Mesendoderm (in vitro differentiated cells): ENCODE data around the gene KCNG3. TPM values are rescaled to one million over a fixed set of nuclear protein-coding genes. Genes with fewer than 3 reads are reported as not detected.

ENCODE experiments used
- DNase-seq: peaks from one replicate; pipeline ENCODE4 v3.0.0; 2013
- H2AK5ac ChIP-seq: 2 replicates; pipeline ENCODE4 v1.6.1; 2013; ENCODE audit warnings: low read length, inconsistent platforms
- H2BK120ac ChIP-seq: 2 replicates; pipeline ENCODE4 v1.6.1; 2013; ENCODE audit warnings: low read depth, mild to moderate bottlenecking, low read length, moderate library complexity, mixed read lengths
- H2BK15ac ChIP-seq: replicated peaks from 2 replicates; pipeline ENCODE4 v1.6.1; 2013; ENCODE audit warnings: low read depth, mild to moderate bottlenecking, moderate library complexity
- H2BK5ac ChIP-seq: 2 replicates; pipeline ENCODE4 v1.6.1; 2013; ENCODE audit warnings: low read length, inconsistent platforms
- H3K18ac ChIP-seq: 2 replicates; pipeline ENCODE4 v1.6.1; 2013; ENCODE audit warnings: mild to moderate bottlenecking, low read length, mixed read lengths
- H3K23ac ChIP-seq: one replicate; pipeline ENCODE4 v1.6.1; 2013; ENCODE audit warnings: low read length
- H3K27ac ChIP-seq: 2 replicates; pipeline ENCODE4 v1.5.1; 2013; ENCODE audit warnings: low read depth, mild to moderate bottlenecking, inconsistent platforms, low read length, moderate library complexity
- H3K27me3 ChIP-seq: 2 replicates; pipeline ENCODE4 v1.6.1; 2013; ENCODE audit warnings: low read length, control low read depth, mild to moderate bottlenecking, inconsistent platforms; ENCODE audit not compliant: insufficient read depth, poor library complexity
- H3K36me3 ChIP-seq: 2 replicates; pipeline ENCODE4 v1.6.1; 2013; ENCODE audit warnings: low read length, inconsistent platforms; ENCODE audit not compliant: control insufficient read depth, insufficient read depth
- H3K4ac ChIP-seq: one replicate; pipeline ENCODE4 v1.6.1; 2013; ENCODE audit warnings: low read depth, mild to moderate bottlenecking, low read length, moderate library complexity
- H3K4me1 ChIP-seq: 2 replicates; pipeline ENCODE4 v1.6.1; 2013; ENCODE audit warnings: low read depth, low read length, inconsistent platforms; ENCODE audit not compliant: control insufficient read depth
- H3K4me2 ChIP-seq: 2 replicates; pipeline ENCODE4 v1.6.1; 2013; ENCODE audit warnings: low read length
- H3K4me3 ChIP-seq: 2 replicates; pipeline ENCODE4 v1.5.1; 2013; ENCODE audit warnings: mild to moderate bottlenecking, low read length
- H3K56ac ChIP-seq: one replicate; pipeline ENCODE4 v1.6.1; 2013; ENCODE audit warnings: low read length
- H3K79me1 ChIP-seq: 2 replicates; pipeline ENCODE4 v1.6.1; 2013; ENCODE audit warnings: low read length, inconsistent platforms
- H3K79me2 ChIP-seq: 2 replicates; pipeline ENCODE4 v1.6.1; 2013; ENCODE audit warnings: mild to moderate bottlenecking, low read length; ENCODE audit not compliant: control insufficient read depth, insufficient read depth
- H3K9ac ChIP-seq: 2 replicates; pipeline ENCODE4 v1.6.1; 2013; ENCODE audit warnings: low read length, inconsistent platforms
- H4K5ac ChIP-seq: one replicate; pipeline ENCODE4 v1.6.1; 2013; ENCODE audit warnings: low read length
- H4K8ac ChIP-seq: one replicate; pipeline ENCODE4 v1.6.1; 2013; ENCODE audit warnings: low read depth, mild to moderate bottlenecking, control low read depth, low read length, moderate library complexity
- WGBS: extraction: QIAGEN DNeasy Blood & Tissue Kit; methylation state at CpG from one replicate; pipeline ENCODE4 v1.1.7; 2013; ENCODE audit warnings: low lambda C conversion rate, missing lambda C conversion rate; ENCODE audit not compliant: insufficient coverage; ENCODE audit errors: extremely low coverage; 5-methylcytosine and 5-hydroxymethylcytosine counted together
- polyA plus RNA-seq, 2 experiments: library from polyadenylated mRNA; stranded (reverse); fragments of 200-250 nt; gene quantifications; one replicate each; pipeline ENCODE4 v1.2.3, GENCODE V29; 2013

KCNG3 gene, protein sequence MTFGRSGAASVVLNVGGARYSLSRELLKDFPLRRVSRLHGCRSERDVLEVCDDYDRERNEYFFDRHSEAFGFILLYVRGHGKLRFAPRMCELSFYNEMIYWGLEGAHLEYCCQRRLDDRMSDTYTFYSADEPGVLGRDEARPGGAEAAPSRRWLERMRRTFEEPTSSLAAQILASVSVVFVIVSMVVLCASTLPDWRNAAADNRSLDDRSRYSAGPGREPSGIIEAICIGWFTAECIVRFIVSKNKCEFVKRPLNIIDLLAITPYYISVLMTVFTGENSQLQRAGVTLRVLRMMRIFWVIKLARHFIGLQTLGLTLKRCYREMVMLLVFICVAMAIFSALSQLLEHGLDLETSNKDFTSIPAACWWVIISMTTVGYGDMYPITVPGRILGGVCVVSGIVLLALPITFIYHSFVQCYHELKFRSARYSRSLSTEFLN
- 1.00 TPM for polyA plus RNA-seq (2013, experiment 1 of 2)
- polyA plus RNA-seq (2013, experiment 2 of 2) = 1.1 TPM

DNA sequence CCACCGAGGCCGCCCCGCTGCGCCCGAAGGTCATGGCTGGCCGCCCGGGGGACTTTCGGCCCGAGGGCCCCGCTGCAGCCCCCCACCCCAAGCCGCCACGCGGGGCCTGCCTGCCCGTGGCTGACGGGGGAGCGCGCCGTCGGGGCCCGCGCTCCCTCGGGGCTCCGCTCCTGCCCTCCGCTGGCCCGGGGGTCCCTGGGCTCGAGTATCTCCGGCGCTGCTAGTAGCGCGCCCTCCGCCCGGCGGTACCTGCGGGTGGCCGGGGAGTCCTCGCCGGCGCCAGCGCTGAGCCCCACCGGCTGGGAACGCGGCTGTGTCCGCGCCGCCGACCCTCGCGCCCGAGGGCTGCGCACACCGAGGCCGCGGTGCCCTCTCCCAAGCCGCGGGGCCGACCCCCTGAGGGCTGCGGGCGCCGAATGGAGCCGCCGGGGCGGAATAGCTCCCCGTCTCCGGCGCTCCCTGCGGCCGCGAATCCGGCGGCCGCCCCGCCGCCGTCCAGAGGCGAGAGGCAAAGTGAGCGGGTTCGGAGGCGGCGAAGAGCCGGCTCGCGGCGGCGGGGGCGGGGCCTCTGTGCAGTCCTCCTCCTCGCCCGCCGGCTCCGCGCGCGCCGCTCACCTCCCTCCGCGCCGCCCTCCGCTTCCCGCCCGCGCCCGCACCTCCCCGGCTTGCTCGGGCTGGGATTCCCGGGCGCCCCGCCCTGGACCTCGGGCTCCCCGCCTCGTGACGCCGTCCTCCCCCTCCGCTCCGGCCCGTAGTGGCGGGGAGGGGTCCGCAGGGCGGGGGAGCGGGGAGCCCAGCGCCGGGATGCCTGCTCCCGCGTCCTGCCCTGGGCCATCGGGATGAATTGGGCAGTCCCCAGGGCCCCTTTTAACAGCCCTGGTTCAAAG lies at the start of gene KCNG3:
Gene KCNG3, minus strand, starts transcription at position 515 of the 887 bp plus-strand sequence. Its CDS starts 481 bp downstream, at position 34.
- no peaks in the 10 kb centered on the region for H3K27me3 ChIP-seq

DNA sequence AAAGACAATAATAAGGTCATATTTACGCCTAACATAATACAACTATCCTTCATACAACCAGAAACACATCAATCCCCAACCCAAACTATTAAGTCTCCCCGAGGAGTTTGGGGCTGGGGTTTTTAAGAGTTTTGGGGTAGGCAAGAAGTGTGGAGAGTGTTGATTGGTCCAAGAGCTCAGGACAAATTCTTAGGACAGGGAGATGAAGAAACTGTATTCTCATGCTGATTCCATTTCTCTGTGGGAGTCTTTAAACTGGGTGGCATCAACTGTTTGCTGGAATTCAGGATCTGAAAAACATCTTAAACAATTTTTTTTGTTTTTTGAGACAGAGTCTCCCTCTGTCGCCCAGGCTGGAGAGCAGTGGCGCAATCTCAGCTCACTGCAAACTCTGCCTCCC lies 49.1 kb upstream of the KCNG3 start:
- Histone ChIP-seq H2AK5ac (no peak overlapping the region), H2BK120ac (no peak overlapping the region), H3K23ac (no peak overlapping the region), H2BK5ac (no peak overlapping the region), H3K79me1 (no peaks in the 10 kb centered on the region), H3K56ac (no peak overlapping the region), H4K8ac (no peak overlapping the region), H2BK15ac (no peak overlapping the region), H3K27ac (no peak overlapping the region), H3K4me2 (no peak overlapping the region), H4K5ac (no peak overlapping the region), H3K79me2 (no peaks in the 10 kb centered on the region), H3K4ac (no peak overlapping the region), H3K27me3 (no peaks in the 10 kb centered on the region), H3K9ac (no peak overlapping the region), H3K36me3 (no peaks in the 10 kb centered on the region), H3K18ac (no peak overlapping the region), H3K4me3 (no peak overlapping the region), H3K4me1 (peaks cover 13% of the 10 kb centered on the region)
- no peak for DNase-seq
- WGBS = 94% methylated on average over 2 of the region's 4 CpGs

More for the DNA sequence above, at the start of gene KCNG3:
- Histone ChIP-seq H3K18ac (peak within 1 kb of the TSS; percentile 81), H3K36me3 (no peaks in the 10 kb centered on the region), H3K4me3 (peak within 1 kb of the TSS; percentile 41), H3K79me1 (no peaks in the 10 kb centered on the region), H2AK5ac (no peak within 1 kb of the TSS), H3K79me2 (peaks cover 29% of the 10 kb centered on the region), H4K8ac (no peak within 1 kb of the TSS), H2BK5ac (no peak within 1 kb of the TSS), H2BK120ac (no peak within 1 kb of the TSS), H3K9ac (peak within 1 kb of the TSS; percentile 67), H2BK15ac (no peak within 1 kb of the TSS), H3K56ac (peak within 1 kb of the TSS; percentile 89), H4K5ac (no peak within 1 kb of the TSS), H3K4me2 (peak within 1 kb of the TSS; percentile 81), H3K4ac (peak within 1 kb of the TSS; percentile 73), H3K4me1 (no peaks in the 10 kb centered on the region), H3K27ac (no peak within 1 kb of the TSS), H3K23ac (peak within 1 kb of the TSS; percentile 73)
- WGBS = no CpG with 5 or more reads among the region's 123 CpGs
- peak; percentile 82 for DNase-seq

DNA sequence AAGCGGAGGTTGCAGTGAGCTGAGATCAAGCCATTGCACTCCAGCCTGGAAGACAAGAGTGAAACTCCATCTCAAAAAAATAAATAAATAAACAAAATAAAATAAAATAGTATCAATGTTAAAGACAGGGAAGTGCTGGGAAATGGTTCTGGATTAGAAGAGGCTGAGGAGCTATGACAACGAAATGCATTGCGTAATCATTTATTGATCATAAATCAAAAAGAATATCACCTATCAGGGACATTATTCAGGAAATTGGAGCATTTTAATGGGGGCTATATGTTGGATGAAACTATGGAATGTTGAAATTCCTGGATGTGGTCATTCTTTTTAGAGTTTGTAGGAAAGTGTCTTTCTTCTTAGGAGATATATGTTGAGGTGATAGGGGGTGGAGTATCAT lies 43.7 kb upstream of the KCNG3 start:
- H3K18ac ChIP-seq = no peak overlapping the region
- H3K27me3 ChIP-seq = no peaks in the 10 kb centered on the region
- no peak overlapping the region for H3K4me2 ChIP-seq
- no peak for DNase-seq
- H2BK5ac ChIP-seq = no peak overlapping the region
- H3K4me3 ChIP-seq = no peak overlapping the region
- no peak overlapping the region for H3K23ac ChIP-seq
- H3K79me1 ChIP-seq = no peaks in the 10 kb centered on the region
- H3K56ac ChIP-seq = no peak overlapping the region
- no peak overlapping the region for H2BK120ac ChIP-seq
- H3K27ac ChIP-seq = no peak overlapping the region
- H2AK5ac ChIP-seq = no peak overlapping the region
- no peak overlapping the region for H4K5ac ChIP-seq
- no CpG with 5 or more reads among the region's 3 CpGs for WGBS
- no peaks in the 10 kb centered on the region for H3K79me2 ChIP-seq
- H4K8ac ChIP-seq = no peak overlapping the region
- no peaks in the 10 kb centered on the region for H3K36me3 ChIP-seq
- H3K4ac ChIP-seq = no peak overlapping the region
- H3K4me1 ChIP-seq = no peaks in the 10 kb centered on the region
- no peak overlapping the region for H2BK15ac ChIP-seq
- no peak overlapping the region for H3K9ac ChIP-seq

DNA sequence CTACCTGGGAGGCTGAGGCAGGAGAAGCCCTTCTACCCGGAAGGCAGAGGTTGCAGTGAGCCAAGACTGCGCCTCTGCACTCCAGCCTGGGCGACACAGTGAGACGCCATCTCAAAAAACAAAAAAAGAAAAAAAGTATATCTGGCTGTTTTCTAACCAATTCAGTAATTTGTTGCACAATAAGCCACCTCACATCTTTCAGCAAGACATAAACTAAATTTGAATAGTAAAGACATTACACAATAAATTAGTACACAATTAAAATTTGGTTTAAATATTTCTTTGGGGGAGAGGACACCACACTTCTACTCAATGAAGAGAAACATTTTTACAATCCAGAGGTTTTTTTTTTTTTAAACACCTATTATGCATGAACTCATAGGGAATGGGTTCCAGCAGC lies 38.6 kb upstream of the KCNG3 start:
- Histone ChIP-seq H4K8ac (no peak overlapping the region), H3K36me3 (no peaks in the 10 kb centered on the region), H3K27me3 (no peaks in the 10 kb centered on the region), H3K4me2 (no peak overlapping the region), H3K9ac (no peak overlapping the region), H2AK5ac (no peak overlapping the region), H2BK5ac (no peak overlapping the region), H3K23ac (no peak overlapping the region), H3K79me2 (no peaks in the 10 kb centered on the region), H4K5ac (no peak overlapping the region), H3K18ac (no peak overlapping the region), H3K4me1 (no peaks in the 10 kb centered on the region), H2BK120ac (no peak overlapping the region), H3K79me1 (no peaks in the 10 kb centered on the region), H3K4ac (no peak overlapping the region), H3K56ac (no peak overlapping the region), H3K4me3 (no peak overlapping the region), H2BK15ac (no peak overlapping the region), H3K27ac (no peak overlapping the region)
- DNase-seq = no peak
- no CpG with 5 or more reads among the region's 4 CpGs for WGBS

DNA sequence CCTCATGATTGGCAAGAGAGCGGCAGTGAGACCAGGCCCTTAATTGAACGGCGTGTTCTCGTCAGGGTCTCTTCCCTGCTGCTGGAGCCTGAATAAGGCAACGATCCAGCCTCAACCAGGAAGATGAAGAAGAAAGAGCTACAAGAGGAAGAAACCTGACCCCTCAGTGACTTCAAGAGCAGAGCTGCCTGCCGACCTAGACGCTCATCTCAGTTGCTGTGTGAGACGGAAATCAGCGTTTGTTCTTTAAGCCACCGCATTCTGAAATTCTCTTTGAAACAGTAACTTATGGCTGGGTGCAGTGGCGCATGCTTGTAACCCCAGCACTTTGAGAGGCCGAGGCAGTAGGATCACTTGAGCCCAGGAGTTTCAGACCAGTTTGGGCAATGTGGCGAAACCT lies 29.6 kb upstream of the KCNG3 start:
- Histone ChIP-seq H4K8ac (no peak overlapping the region), H3K9ac (no peak overlapping the region), H3K27ac (no peak overlapping the region), H3K79me2 (no peaks in the 10 kb centered on the region), H4K5ac (no peak overlapping the region), H3K4ac (no peak overlapping the region), H2BK5ac (no peak overlapping the region), H2AK5ac (no peak overlapping the region), H3K4me1 (no peaks in the 10 kb centered on the region), H3K36me3 (no peaks in the 10 kb centered on the region), H2BK120ac (no peak overlapping the region), H3K18ac (no peak overlapping the region), H3K79me1 (no peaks in the 10 kb centered on the region), H3K23ac (no peak overlapping the region), H2BK15ac (no peak overlapping the region), H3K4me3 (no peak overlapping the region), H3K4me2 (no peak overlapping the region), H3K56ac (no peak overlapping the region), H3K27me3 (no peaks in the 10 kb centered on the region)
- no peak for DNase-seq
- WGBS = no CpG with 5 or more reads among the region's 13 CpGs
